GM21360 (cell line): ENCODE results near the gene GSK3A.
A peak's percentile ranks its signal among the peaks of the same experiment; 100 is the strongest.

ENCODE experiments used
- ATAC-seq: cut with Tn5 transposase; IDR thresholded peaks from one replicate; pipeline ENCODE4 v1.9.1; 2021; ENCODE audit warnings: mild to moderate bottlenecking, moderate library complexity; ENCODE audit not compliant: unreplicated experiment

Gene GSK3A

GRCh38 chr19:42249769-42250168 is 7.4 kb upstream of the GSK3A start:
- ATAC-seq: no peak

- ATAC-seq: no peak
Observed at GRCh38 chr19:42249149-42249750, 6.8 kb upstream of the GSK3A start.

GRCh38 chr19:42248270-42249148 is 6.1 kb upstream of the GSK3A start:
- ATAC-seq: no peak

GRCh38 chr19:42247640-42248199 is 5.3 kb upstream of the GSK3A start:
- no peak for ATAC-seq

GRCh38 chr19:42246922-42247639 is 4.7 kb upstream of the GSK3A start:
- no peak for ATAC-seq

- ATAC-seq: no peak
Observed at GRCh38 chr19:42246143-42246921, 3.9 kb upstream of the GSK3A start.

- no peak for ATAC-seq
Observed at GRCh38 chr19:42245231-42245630, 2.8 kb upstream of the GSK3A start.

- ATAC-seq: peak; percentile 29
Observed at GRCh38 chr19:42244347-42245220, 2.2 kb upstream of the GSK3A start.

- ATAC-seq: peak; percentile 7
Observed at GRCh38 chr19:42242069-42242511, 312 bp downstream of the GSK3A start.

- ATAC-seq: no peak
Observed at GRCh38 chr19:42241279-42241678, 1.1 kb downstream of the GSK3A start.

- ATAC-seq: no peak
Observed at GRCh38 chr19:42239544-42240220, 2.7 kb downstream of the GSK3A start.

- no peak for ATAC-seq
Observed at GRCh38 chr19:42235181-42235580, 7.2 kb downstream of the GSK3A start.

- ATAC-seq: no peak
Observed at GRCh38 chr19:42234364-42234763, 8.0 kb downstream of the GSK3A start.

- no peak for ATAC-seq
Observed at GRCh38 chr19:42233678-42234292, 8.6 kb downstream of the GSK3A start.

GRCh38 chr19:42233106-42233505 is 9.3 kb downstream of the GSK3A start:
- ATAC-seq: no peak

- ATAC-seq: no peak
Observed at GRCh38 chr19:42232435-42232834, 10.0 kb downstream of the GSK3A start.

GRCh38 chr19:42230571-42230970 is 11.8 kb downstream of the GSK3A start:
- no peak for ATAC-seq

GRCh38 chr19:42229855-42230351 is 12.5 kb downstream of the GSK3A start:
- ATAC-seq: no peak
